SK-N-SH (cell line): Measurements from ENCODE around the gene ADAM33.

Experiments used
- EZH2phosphoT487 ChIP-seq: fragments of 200-600 bp; sonication (generic); IDR thresholded peaks from 2 replicates; pipeline ENCODE4 v1.6.1; 2017; ENCODE audit warnings: low read depth, mixed run types, mild to moderate bottlenecking, antibody characterized with exemption, moderate library complexity, borderline replicate concordance
- JUND ChIP-seq: IDR thresholded peaks from 2 replicates; pipeline ENCODE4 v1.4.0; 2012
- MAX ChIP-seq: IDR thresholded peaks from 2 replicates; pipeline ENCODE4 v1.4.0; 2012; ENCODE audit warnings: low read depth
- NRF1 ChIP-seq: IDR thresholded peaks from 2 replicates; pipeline ENCODE4 v1.6.1; 2012; ENCODE audit warnings: low read depth, mild to moderate bottlenecking, low read length
- PBX3 ChIP-seq: IDR thresholded peaks from 2 replicates; pipeline ENCODE4; 2012
- RAD21 ChIP-seq: IDR thresholded peaks from 2 replicates; pipeline ENCODE4 v1.6.1; 2012; ENCODE audit warnings: mild to moderate bottlenecking, low read length
- SMC3 ChIP-seq: IDR thresholded peaks from 2 replicates; pipeline ENCODE4 v1.6.1; 2012; ENCODE audit warnings: low read depth, low read length, improper control_type of control experiment
- TAF1 ChIP-seq: IDR thresholded peaks from 2 replicates; pipeline ENCODE4 v1.6.1; 2012; ENCODE audit warnings: low read depth, mild to moderate bottlenecking, low read length, moderate library complexity, borderline replicate concordance
- USF2 ChIP-seq: fragments of 150-350 bp; IDR thresholded peaks from 2 replicates; pipeline ENCODE4 v1.6.1; 2017; ENCODE audit warnings: antibody characterized with exemption, low read length, low read depth, borderline replicate concordance
- TF ChIP-seq, protein P1 (sequence below): fragments of 200-600 bp; sonication (generic); IDR thresholded peaks from 2 replicates; pipeline ENCODE4 v1.6.1; 2017; ENCODE audit warnings: antibody characterized with exemption, mild to moderate bottlenecking, moderate library complexity
- TF ChIP-seq, protein P2 (sequence below): IDR thresholded peaks from 2 replicates; pipeline ENCODE4 v1.6.1; 2012; ENCODE audit warnings: mild to moderate bottlenecking, low read depth, low read length, moderate library complexity
- TF ChIP-seq, protein P3 (sequence below): IDR thresholded peaks from 2 replicates; pipeline ENCODE4 v1.4.0; 2012; ENCODE audit warnings: low read depth, borderline replicate concordance

DNA sequence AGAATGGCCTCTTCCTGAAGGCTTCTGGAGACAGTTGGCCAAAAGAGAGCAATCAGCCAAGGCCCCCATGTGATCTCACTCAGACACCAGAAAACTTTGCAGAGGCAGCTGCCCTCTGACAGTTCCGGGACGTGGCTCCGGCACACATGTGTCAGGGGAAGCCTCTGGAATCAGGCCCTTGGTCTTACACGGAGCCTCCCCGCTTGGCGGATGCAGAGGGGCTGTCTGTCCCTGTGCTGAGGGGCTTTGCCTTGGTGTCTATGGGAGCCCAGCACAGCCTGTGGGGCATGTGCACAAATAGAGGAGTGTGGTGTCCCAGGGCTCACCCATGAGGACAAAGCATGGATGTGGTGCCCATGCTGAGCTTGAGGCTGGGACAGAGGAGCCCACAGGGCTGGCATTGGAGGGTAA is 16.8 kb upstream of the ADAM33 start:
- TF ChIP-seq, protein P1, sequence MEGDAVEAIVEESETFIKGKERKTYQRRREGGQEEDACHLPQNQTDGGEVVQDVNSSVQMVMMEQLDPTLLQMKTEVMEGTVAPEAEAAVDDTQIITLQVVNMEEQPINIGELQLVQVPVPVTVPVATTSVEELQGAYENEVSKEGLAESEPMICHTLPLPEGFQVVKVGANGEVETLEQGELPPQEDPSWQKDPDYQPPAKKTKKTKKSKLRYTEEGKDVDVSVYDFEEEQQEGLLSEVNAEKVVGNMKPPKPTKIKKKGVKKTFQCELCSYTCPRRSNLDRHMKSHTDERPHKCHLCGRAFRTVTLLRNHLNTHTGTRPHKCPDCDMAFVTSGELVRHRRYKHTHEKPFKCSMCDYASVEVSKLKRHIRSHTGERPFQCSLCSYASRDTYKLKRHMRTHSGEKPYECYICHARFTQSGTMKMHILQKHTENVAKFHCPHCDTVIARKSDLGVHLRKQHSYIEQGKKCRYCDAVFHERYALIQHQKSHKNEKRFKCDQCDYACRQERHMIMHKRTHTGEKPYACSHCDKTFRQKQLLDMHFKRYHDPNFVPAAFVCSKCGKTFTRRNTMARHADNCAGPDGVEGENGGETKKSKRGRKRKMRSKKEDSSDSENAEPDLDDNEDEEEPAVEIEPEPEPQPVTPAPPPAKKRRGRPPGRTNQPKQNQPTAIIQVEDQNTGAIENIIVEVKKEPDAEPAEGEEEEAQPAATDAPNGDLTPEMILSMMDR: no peak
- TF ChIP-seq, protein P2, sequence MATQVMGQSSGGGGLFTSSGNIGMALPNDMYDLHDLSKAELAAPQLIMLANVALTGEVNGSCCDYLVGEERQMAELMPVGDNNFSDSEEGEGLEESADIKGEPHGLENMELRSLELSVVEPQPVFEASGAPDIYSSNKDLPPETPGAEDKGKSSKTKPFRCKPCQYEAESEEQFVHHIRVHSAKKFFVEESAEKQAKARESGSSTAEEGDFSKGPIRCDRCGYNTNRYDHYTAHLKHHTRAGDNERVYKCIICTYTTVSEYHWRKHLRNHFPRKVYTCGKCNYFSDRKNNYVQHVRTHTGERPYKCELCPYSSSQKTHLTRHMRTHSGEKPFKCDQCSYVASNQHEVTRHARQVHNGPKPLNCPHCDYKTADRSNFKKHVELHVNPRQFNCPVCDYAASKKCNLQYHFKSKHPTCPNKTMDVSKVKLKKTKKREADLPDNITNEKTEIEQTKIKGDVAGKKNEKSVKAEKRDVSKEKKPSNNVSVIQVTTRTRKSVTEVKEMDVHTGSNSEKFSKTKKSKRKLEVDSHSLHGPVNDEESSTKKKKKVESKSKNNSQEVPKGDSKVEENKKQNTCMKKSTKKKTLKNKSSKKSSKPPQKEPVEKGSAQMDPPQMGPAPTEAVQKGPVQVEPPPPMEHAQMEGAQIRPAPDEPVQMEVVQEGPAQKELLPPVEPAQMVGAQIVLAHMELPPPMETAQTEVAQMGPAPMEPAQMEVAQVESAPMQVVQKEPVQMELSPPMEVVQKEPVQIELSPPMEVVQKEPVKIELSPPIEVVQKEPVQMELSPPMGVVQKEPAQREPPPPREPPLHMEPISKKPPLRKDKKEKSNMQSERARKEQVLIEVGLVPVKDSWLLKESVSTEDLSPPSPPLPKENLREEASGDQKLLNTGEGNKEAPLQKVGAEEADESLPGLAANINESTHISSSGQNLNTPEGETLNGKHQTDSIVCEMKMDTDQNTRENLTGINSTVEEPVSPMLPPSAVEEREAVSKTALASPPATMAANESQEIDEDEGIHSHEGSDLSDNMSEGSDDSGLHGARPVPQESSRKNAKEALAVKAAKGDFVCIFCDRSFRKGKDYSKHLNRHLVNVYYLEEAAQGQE: no peak
- TF ChIP-seq SMC3 (no peak), JUND (no peak), RAD21 (no peak), NRF1 (no peak), PBX3 (no peak), TAF1 (no peak), MAX (no peak), USF2 (no peak), EZH2phosphoT487 (no peak)
- TF ChIP-seq, protein P3, sequence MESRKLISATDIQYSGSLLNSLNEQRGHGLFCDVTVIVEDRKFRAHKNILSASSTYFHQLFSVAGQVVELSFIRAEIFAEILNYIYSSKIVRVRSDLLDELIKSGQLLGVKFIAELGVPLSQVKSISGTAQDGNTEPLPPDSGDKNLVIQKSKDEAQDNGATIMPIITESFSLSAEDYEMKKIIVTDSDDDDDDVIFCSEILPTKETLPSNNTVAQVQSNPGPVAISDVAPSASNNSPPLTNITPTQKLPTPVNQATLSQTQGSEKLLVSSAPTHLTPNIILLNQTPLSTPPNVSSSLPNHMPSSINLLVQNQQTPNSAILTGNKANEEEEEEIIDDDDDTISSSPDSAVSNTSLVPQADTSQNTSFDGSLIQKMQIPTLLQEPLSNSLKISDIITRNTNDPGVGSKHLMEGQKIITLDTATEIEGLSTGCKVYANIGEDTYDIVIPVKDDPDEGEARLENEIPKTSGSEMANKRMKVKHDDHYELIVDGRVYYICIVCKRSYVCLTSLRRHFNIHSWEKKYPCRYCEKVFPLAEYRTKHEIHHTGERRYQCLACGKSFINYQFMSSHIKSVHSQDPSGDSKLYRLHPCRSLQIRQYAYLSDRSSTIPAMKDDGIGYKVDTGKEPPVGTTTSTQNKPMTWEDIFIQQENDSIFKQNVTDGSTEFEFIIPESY: no peak
